ENCODE data around the gene ST6GALNAC1. TPM values are rescaled to one million over a fixed set of nuclear protein-coding genes. Genes with fewer than 3 reads are reported as not detected.

ST6GALNAC1 gene
- total and polyA plus RNA-seq, 2 of the 8 experiments (the other 6 are each of a cell fraction or from before 2014, with no cell fraction given), result not detected

DNA sequence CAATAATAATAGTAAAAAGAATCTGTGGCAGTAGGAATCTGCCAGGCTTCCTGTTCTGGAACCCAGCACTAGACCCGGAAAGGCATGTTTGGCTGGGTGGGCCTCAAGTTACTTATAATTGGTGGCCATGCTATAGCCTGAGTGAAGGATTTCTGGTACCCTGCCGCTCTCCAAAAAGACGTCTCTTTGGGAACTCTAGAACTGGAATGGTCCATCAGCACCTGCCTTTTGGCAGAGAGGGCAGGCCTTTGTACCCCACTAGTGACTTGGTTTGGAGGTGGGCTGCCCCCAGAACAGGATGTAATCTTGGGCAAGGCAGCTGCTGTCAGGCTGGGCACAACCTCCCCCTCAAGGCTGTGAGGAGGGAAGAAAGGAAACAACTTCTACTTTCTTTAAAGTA, 29.3 kb upstream of the ST6GALNAC1 start (continued):
- TF ChIP-seq RNF2 (IDR thresholded peaks at IDR 0.05; ENCODE audit: borderline replicate concordance, low read depth, low read length, missing control alignments, poor library complexity, severe bottlenecking), result no peak
- no peak for TF ChIP-seq GABPA (IDR thresholded peaks at IDR 0.05; ENCODE audit: borderline replicate concordance, insufficient read depth, low read length)
- no peak for TF ChIP-seq SUZ12 (IDR thresholded peaks at IDR 0.05; ENCODE audit: low read length)
